Mesangial cell (primary cell): ENCODE data around the gene C15orf61. TPM values are rescaled to one million over a fixed set of nuclear protein-coding genes. Genes with fewer than 3 reads are reported as not detected.

Experiments
- total RNA-seq: library from RNA; depleted of rRNA; stranded (reverse); fragments of >200 nt; gene quantifications from 2 replicates; pipeline ENCODE4 v1.2.3, GENCODE V29; 2015

The C15orf61 gene
- total RNA-seq: 5.4 and 6.6 TPM in 2 replicates

DNA sequence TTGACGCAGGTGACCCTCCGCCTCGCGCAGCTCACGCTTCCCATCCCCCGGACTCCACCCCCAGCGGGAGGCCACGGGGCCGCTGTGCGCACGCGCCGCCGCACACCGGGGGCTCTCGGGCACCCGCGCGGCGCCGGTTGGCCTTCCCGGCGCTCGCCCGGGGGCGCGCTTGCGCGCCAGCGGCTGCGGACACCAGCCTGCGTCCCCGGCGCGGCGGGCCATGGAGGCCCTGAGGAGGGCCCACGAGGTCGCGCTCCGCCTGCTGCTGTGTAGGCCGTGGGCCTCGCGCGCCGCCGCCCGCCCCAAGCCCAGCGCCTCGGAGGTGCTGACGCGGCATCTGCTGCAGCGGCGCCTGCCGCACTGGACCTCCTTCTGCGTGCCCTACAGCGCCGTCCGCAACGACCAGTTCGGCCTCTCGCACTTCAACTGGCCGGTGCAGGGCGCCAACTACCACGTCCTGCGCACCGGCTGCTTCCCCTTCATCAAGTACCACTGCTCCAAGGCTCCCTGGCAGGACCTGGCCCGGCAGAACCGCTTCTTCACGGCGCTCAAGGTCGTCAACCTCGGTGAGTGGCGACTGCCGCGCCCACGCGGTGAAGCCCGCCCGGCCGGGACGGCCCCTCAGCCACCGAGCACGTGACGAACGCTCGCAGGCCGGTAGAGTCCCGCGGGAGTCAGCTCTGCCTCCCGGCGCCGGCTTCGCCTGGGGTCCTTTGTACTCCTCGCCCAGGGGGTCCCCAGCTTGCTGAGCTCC is at the start of gene C15orf61:
Gene C15orf61 (plus strand): TSS at position 103 of the 754 bp plus-strand sequence. CDS start 118 bp downstream, at position 221.

DNA sequence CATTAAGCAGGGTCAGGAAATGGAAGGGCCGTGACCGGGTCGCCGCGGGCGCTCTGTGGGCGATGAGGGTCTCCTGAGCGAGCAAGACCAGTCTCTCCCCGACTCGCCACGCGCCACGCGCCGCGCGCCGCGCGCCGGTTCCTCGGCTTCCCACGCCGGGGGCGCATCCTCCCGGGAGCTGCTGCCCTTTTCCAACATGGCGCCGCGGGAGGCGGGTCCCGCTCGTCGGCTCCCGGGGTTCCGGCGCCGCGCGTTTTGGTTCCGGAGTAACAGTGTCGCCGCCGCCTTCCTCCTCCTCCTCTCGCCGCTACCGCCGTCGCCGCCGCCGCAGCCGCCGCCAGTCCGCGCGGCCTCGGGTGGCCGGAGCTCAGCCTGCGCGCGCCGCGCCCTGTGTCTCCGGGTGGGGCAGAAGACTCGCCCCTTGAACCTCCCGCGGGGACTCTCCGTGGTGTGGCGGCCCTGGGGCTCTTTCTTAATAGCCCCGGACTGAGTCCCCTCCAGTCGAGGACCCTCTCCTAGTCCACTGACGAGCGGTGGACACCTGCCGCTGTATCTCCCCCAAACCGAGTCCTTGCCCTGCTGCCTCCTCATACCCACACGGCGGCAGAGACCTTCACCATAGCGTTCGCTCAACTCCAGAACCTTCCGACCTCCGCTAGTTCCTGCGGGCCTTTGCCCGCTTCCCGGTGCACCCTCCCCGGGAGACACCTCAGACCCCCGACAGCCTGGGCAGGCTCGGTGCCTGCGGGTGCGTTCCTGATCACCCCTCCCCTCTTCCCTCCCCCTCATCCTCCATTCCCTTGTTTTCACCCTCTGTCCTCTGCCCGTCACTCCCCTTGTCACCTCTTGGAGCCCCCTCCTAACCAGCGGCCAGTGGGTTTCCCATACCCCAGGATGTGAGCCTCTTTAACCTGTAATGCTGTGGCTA is 21.8 kb downstream of the C15orf61 start, which contains the start of gene MAP2K5:
Gene MAP2K5 (plus strand): TSS at position 284 of the 928 bp plus-strand sequence. CDS start 633 bp downstream, at position 917.

Other genes with a start within 250 kb of the C15orf61 start
- 4.2 and 15.8 TPM in 2 replicates for gene MAP2K5, start 21.6 kb downstream of the C15orf61 start, total RNA-seq